A549 treated with AZD2906 at 1 μM for 4 hours (cell line): Measurements from ENCODE around the gene SOD1. TPM values are rescaled to one million over a fixed set of nuclear protein-coding genes. Genes with fewer than 3 reads are reported as not detected.

ENCODE experiments used
- total RNA-seq: library from RNA; stranded (reverse); fragments of 200-300 nt; extraction: Qiagen RNA extraction; gene quantifications from 5 replicates; pipeline ENCODE4 v1.2.3, GENCODE V29; 2022

SOD1 gene
- total RNA-seq, result 372 to 422 TPM (median 381 TPM) in 5 replicates

DNA sequence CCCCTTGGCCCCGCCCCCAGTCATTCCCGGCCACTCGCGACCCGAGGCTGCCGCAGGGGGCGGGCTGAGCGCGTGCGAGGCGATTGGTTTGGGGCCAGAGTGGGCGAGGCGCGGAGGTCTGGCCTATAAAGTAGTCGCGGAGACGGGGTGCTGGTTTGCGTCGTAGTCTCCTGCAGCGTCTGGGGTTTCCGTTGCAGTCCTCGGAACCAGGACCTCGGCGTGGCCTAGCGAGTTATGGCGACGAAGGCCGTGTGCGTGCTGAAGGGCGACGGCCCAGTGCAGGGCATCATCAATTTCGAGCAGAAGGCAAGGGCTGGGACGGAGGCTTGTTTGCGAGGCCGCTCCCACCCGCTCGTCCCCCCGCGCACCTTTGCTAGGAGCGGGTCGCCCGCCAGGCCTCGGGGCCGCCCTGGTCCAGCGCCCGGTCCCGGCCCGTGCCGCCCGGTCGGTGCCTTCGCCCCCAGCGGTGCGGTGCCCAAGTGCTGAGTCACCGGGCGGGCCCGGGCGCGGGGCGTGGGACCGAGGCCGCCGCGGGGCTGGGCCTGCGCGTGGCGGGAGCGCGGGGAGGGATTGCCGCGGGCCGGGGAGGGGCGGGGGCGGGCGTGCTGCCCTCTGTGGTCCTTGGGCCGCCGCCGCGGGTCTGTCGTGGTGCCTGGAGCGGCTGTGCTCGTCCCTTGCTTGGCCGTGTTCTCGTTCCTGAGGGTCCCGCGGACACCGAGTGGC, at the start of gene SOD1:
Gene SOD1, plus strand, starts transcription at position 158 of the 723 bp plus-strand sequence. Its CDS starts 77 bp downstream, at position 235.

Other genes starting within 250 kb of the SOD1 start
- 16.9 to 18.5 TPM (median 18.0 TPM) in 5 replicates for gene SCAF4, start 72.4 kb downstream of the SOD1 start, total RNA-seq
- gene HUNK, start 213.3 kb downstream of the SOD1 start, total RNA-seq, result 1.2 to 1.4 TPM (median 1.3 TPM) in 5 replicates